HepG2 (cell line): ENCODE data around the gene GLIS2. TPM values are rescaled to one million over a fixed set of nuclear protein-coding genes. Genes with fewer than 3 reads are reported as not detected.

Experiments
- AHR ChIP-seq: IDR thresholded peaks from 2 replicates; pipeline ENCODE4 v1.6.1; 2018; ENCODE audit warnings: missing genetic modification reagents, missing compliant biosample characterization
- ASH2L ChIP-seq: fragments of 300-600, 200-600 bp; sonication (generic); IDR thresholded peaks from 2 replicates; pipeline ENCODE4 v1.7.0; 2017; ENCODE audit warnings: low read depth, mild to moderate bottlenecking, moderate library complexity, mixed read lengths, low read length; ENCODE audit not compliant: insufficient read length
- ATRX ChIP-seq: sonication (generic); formaldehyde crosslinking; IDR thresholded peaks from 2 replicates; pipeline ENCODE4 v1.4.0; 2020; ENCODE audit warnings: missing genetic modification reagents, borderline replicate concordance
- GABPB1 ChIP-seq: IDR thresholded peaks from 2 replicates; pipeline ENCODE4 v1.6.1; 2016; ENCODE audit warnings: mild to moderate bottlenecking, missing genetic modification reagents, moderate library complexity, missing compliant biosample characterization
- GATAD2A ChIP-seq: IDR thresholded peaks from 2 replicates; pipeline ENCODE4 v1.6.1; 2016
- GLMP ChIP-seq: sonication (generic); formaldehyde crosslinking; IDR thresholded peaks from 2 replicates; pipeline ENCODE4 v1.9.0; 2021; ENCODE audit warnings: missing genetic modification reagents, mild to moderate bottlenecking, borderline replicate concordance
- HDAC1 ChIP-seq: sonication (generic); formaldehyde crosslinking; IDR thresholded peaks from 2 replicates; pipeline ENCODE4 v1.5.1; 2020; ENCODE audit warnings: mild to moderate bottlenecking, missing genetic modification reagents
- HES4 ChIP-seq: sonication (generic); formaldehyde crosslinking; IDR thresholded peaks from 2 replicates; pipeline ENCODE4 v1.9.0; 2021; ENCODE audit warnings: mild to moderate bottlenecking, missing genetic modification reagents, borderline replicate concordance
- KLF6 ChIP-seq: IDR thresholded peaks from 2 replicates; pipeline ENCODE4 v1.8.0; 2016; ENCODE audit warnings: missing biosample characterization, missing genetic modification reagents
- PATZ1 ChIP-seq: sonication (generic); formaldehyde crosslinking; IDR thresholded peaks from 2 replicates; pipeline ENCODE4 v1.4.0; 2020; ENCODE audit warnings: missing genetic modification reagents
- PAWR ChIP-seq: sonication (generic); formaldehyde crosslinking; IDR thresholded peaks from 2 replicates; pipeline ENCODE4 v1.4.0; 2020; ENCODE audit warnings: missing genetic modification reagents, mild to moderate bottlenecking, borderline replicate concordance
- POLR2A ChIP-seq, 2 experiments: IDR thresholded peaks; 2 replicates each; pipeline ENCODE4 v1.6.1; 2011; ENCODE audit warnings: low read depth in 2 of 2, low read length in 2 of 2, mild to moderate bottlenecking in 1 of 2, moderate library complexity in 1 of 2; ENCODE audit not compliant: insufficient read depth in 1 of 2
- RELA ChIP-seq: sonication (generic); formaldehyde crosslinking; IDR thresholded peaks from 2 replicates; pipeline ENCODE4 v1.4.0; 2020; ENCODE audit warnings: missing genetic modification reagents
- SALL1 ChIP-seq: sonication (generic); formaldehyde crosslinking; IDR thresholded peaks from 2 replicates; pipeline ENCODE4 v1.8.0; 2022; ENCODE audit warnings: mild to moderate bottlenecking, missing genetic modification reagents
- ZBTB44 ChIP-seq: sonication (generic); formaldehyde crosslinking; IDR thresholded peaks from 2 replicates; pipeline ENCODE4 v1.4.0; 2020; ENCODE audit warnings: missing genetic modification reagents
- ZNF256 ChIP-seq: sonication (generic); formaldehyde crosslinking; conservative IDR thresholded peaks from 2 replicates; pipeline ENCODE4 v1.4.0; 2020; ENCODE audit warnings: missing genetic modification reagents
- ZNF580 ChIP-seq: IDR thresholded peaks from 2 replicates; pipeline ENCODE4 v1.6.1; 2016; ENCODE audit warnings: low read depth, borderline replicate concordance
- ZNF816 ChIP-seq: sonication (generic); formaldehyde crosslinking; IDR thresholded peaks from 2 replicates; pipeline ENCODE4 v1.8.0; 2022; ENCODE audit warnings: missing genetic modification reagents, mild to moderate bottlenecking, borderline replicate concordance
- ZSCAN21 ChIP-seq: sonication (generic); formaldehyde crosslinking; IDR thresholded peaks from 2 replicates; pipeline ENCODE4 v1.8.0; 2022; ENCODE audit warnings: mild to moderate bottlenecking, missing genetic modification reagents, moderate library complexity, borderline replicate concordance
- polyA plus RNA-seq, 8 experiments: library from polyadenylated mRNA; depleted of rRNA in 3 of 8; stranded (reverse) in 7 of 8; unstranded in 1 of 8; fragments of >200 nt; fragmentation: Illumina TruSeq in 4 of 8; extraction: Trizol in 4 of 8; gene quantifications; 2 replicates each; pipeline versions ENCODE4 v1.2.1 to v1.2.3, GENCODE V29; 2011 to 2016; ENCODE audit warnings: low read depth in 4 of 8, missing spikeins in 1 of 8, mixed read lengths in 1 of 8; ENCODE audit not compliant: insufficient read depth in 1 of 8
- total RNA-seq, 5 experiments: library from RNA; depleted of rRNA; stranded (reverse); fragments of >200 nt; fragmentation: Illumina TruSeq; extraction: Trizol; gene quantifications; 2 replicates each; pipeline ENCODE4 v1.2.3, GENCODE V29; 2016; ENCODE audit warnings: low read depth in 1 of 5

GLIS2 gene
- total and polyA plus RNA-seq, 2 of the 13 experiments (the other 11 are each of a cell fraction or from before 2014, with no cell fraction given), result 0.28 to 0.29 TPM

GRCh38 chr16:4371357-4372000 is 55.6 kb downstream of the GLIS2 start, which contains the start of gene VASN (continued):
- no peak for TF ChIP-seq ZNF256 (CRISPR knock-in tag)
- peak; percentile 40; the same call in 1 of the 2 replicates for TF ChIP-seq PATZ1 (CRISPR knock-in tag)
- TF ChIP-seq RELA (CRISPR knock-in tag), result no peak; the same call in 1 of the 2 replicates
- 0 out of 2 replicates have a peak, but pooled peaks have one; percentile 30 for TF ChIP-seq HES4 (CRISPR knock-in tag)
- TF ChIP-seq GLMP (CRISPR knock-in tag), result no peak
- peak; percentile 46 for TF ChIP-seq HDAC1 (CRISPR knock-in tag)
- TF ChIP-seq KLF6 (CRISPR knock-in tag), result peak; percentile 58; the same call in 1 of the 2 replicates
- 0 out of 2 replicates have a peak, but pooled peaks have one; percentile 3 for TF ChIP-seq AHR (CRISPR knock-in tag)
- TF ChIP-seq GABPB1 (CRISPR knock-in tag), result peak; percentile 55; the same call in 1 of the 2 replicates
- TF ChIP-seq ZBTB44, result peak; percentile 16; the same call in 1 of the 2 replicates
- 0 out of 2 replicates have a peak, but pooled peaks have one; percentile 54 for TF ChIP-seq ZNF816 (CRISPR knock-in tag)
- no peak for TF ChIP-seq GATAD2A (CRISPR knock-in tag)
- TF ChIP-seq ZSCAN21 (CRISPR knock-in tag), result peak; percentile 28; the same call in 1 of the 2 replicates
- TF ChIP-seq POLR2A (IDR thresholded peaks at IDR 0.05; ENCODE audit: insufficient read depth in 1 of 2, low read depth in 2 of 2, low read length in 2 of 2), result peak; percentile 97 to 99
- 0 out of 2 replicates have a peak, but pooled peaks have one; percentile 46 for TF ChIP-seq PAWR (CRISPR knock-in tag)
- no peak for TF ChIP-seq ASH2L
- 0 out of 2 replicates have a peak, but pooled peaks have one; percentile 48 for TF ChIP-seq ZNF580
- TF ChIP-seq SALL1 (CRISPR knock-in tag), result peak; percentile 75
- no peak for TF ChIP-seq ATRX (CRISPR knock-in tag)
